Activated naive CD4-positive, alpha-beta T cell treated with anti-CD3 and anti-CD28 coated beads, Interleukin-2, amount 50 U/mL, for 72 hours (primary cell): Measurements from ENCODE around the gene OGDHL. TPM values are rescaled to one million over a fixed set of nuclear protein-coding genes. Genes with fewer than 3 reads are reported as not detected.

Experiments
- ATAC-seq, 2 donors: fragments of 150-1000 bp; cut with Tn5 transposase; 2 replicates each; pipeline ENCODE4 v1.10.0; 2021; ENCODE audit warnings: mild to moderate bottlenecking in 2 of 2, moderate library complexity in 2 of 2
- DNase-seq, 2 donors: peaks; one replicate each; pipeline ENCODE4 v3.0.0; 2021 to 2022; ENCODE audit warnings: low spot score in 2 of 2
- H3K27ac Mint-ChIP-seq, 2 donors: one replicate each; pipeline ENCODE4 v1.8.0; 2022; ENCODE audit warnings: mild to moderate bottlenecking in 2 of 2, mixed read lengths in 2 of 2
- H3K36me3 Mint-ChIP-seq, 2 donors: one replicate each; pipeline ENCODE4 v1.8.0; 2022; ENCODE audit warnings: mixed read lengths in 2 of 2
- H3K9me3 Mint-ChIP-seq, 2 donors: one replicate each; pipeline ENCODE4 v1.8.0; 2022; ENCODE audit warnings: mixed read lengths in 2 of 2
- total RNA-seq, 2 donors: library from RNA; stranded (reverse); gene quantifications; one replicate each; pipeline ENCODE4 v1.2.3, GENCODE V29; 2022

The OGDHL gene
- total RNA-seq, 2 donors from 2014 or later, result 0.14 to 0.27 TPM

GRCh38 chr10:49688920-49689319, 73.2 kb downstream of the OGDHL start:
- no peak for ATAC-seq
- no peak overlapping the region for H3K27ac Mint-ChIP-seq
- H3K36me3 Mint-ChIP-seq, result peaks cover 0 to 20% of the 10 kb centered on the region in 2 donors
- H3K9me3 Mint-ChIP-seq, result peaks cover 6 to 8% of the 10 kb centered on the region in 2 donors
- no peak for DNase-seq

GRCh38 chr10:49688261-49688846, 73.8 kb downstream of the OGDHL start:
- no peak for ATAC-seq
- H3K36me3 Mint-ChIP-seq, result peaks cover 0 to 20% of the 10 kb centered on the region in 2 donors
- H3K27ac Mint-ChIP-seq, result no peak overlapping the region
- DNase-seq, result no peak
- peaks cover 6 to 8% of the 10 kb centered on the region in 2 donors for H3K9me3 Mint-ChIP-seq

GRCh38 chr10:49686651-49687050, 75.5 kb downstream of the OGDHL start:
- H3K36me3 Mint-ChIP-seq, result peaks cover 6 to 15% of the 10 kb centered on the region in 2 donors
- no peak for DNase-seq
- no peak for ATAC-seq
- no peak overlapping the region for H3K27ac Mint-ChIP-seq
- H3K9me3 Mint-ChIP-seq, result peaks cover 9 to 14% of the 10 kb centered on the region in 2 donors

Other genes starting within 250 kb of the OGDHL start
- 10 to 100 TPM; 31.7 to 36.2 TPM for gene ERCC6, start 223.2 kb downstream of the OGDHL start, total RNA-seq
- not detected for gene SLC18A3, start 152.0 kb downstream of the OGDHL start, total RNA-seq
- not detected for gene CHAT, start 148.3 kb downstream of the OGDHL start, total RNA-seq
- gene C10orf53, start 82.7 kb downstream of the OGDHL start, total RNA-seq, result not detected
- gene PARG, start 179.7 kb upstream of the OGDHL start, total RNA-seq, result 10 to 100 TPM; 23.8 to 33.0 TPM
- 10 to 100 TPM; 18.9 to 23.3 TPM for gene TIMM23B, start 179.7 kb upstream of the OGDHL start, total RNA-seq
- 10 to 100 TPM; 14.9 to 20.3 TPM for gene AGAP6, start 226.1 kb upstream of the OGDHL start, total RNA-seq